ENCODE measurements around the gene PDCD6IP.
"Not testable (repeated sequence)": the region's sequence is repeated elsewhere in the genome, so short reads cannot be mapped to it uniquely, and the experiment has no call there.

Gene PDCD6IP

DNA sequence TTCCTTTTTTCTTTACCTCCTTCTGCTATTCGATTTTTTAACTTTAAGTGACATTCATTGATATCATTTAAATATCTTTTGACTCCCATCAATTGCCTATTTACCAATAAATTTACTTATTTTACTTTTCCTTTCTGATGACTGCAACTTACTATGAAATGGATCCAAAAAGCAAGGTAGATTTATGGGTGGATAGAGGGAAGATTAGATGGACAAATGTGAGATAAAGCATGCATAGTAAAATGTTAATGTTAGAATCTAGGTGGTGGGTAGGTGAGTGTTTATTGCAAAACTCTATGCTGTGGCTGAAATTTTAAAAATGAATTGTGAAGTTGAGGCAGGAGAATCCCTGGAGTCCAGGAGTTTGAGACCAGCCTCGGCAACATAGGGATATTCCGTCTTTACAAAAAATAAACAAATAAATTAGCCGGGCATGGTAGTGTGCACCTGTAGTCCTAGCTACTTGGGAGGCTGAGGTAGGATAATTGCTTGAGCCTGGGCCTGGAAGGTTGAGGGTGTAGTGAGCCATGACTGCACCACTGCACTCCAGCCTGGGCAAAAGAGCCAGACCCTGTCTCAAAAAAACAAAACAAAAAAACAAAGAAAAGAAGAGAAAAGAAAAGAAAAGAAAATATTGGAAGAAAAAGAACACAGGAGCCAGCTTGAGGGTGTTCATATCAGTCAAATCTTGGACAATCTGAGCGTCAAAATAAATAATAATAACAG lies 6.1 kb upstream of the PDCD6IP start:
- DNase-seq: no peak

DNA sequence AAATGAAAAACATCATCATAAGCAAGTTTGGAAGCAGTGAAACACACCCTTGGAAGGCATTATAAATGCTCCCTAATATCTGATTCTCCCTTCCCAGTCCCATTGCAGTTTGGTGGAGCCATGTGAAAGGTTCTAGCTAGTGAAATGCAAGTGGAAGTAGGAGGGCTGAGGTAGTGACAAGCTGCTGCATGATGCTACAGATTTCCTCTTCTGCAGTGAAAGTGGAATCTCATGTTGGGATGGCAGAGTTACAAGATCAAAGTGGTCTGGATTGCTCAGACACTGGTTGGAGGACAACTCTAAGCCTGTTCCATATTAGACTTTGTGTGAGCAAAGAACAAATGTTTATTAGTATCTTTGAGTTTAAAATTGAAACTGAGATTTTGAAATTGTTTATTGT lies 3.3 kb upstream of the PDCD6IP start:
- no peak for DNase-seq

DNA sequence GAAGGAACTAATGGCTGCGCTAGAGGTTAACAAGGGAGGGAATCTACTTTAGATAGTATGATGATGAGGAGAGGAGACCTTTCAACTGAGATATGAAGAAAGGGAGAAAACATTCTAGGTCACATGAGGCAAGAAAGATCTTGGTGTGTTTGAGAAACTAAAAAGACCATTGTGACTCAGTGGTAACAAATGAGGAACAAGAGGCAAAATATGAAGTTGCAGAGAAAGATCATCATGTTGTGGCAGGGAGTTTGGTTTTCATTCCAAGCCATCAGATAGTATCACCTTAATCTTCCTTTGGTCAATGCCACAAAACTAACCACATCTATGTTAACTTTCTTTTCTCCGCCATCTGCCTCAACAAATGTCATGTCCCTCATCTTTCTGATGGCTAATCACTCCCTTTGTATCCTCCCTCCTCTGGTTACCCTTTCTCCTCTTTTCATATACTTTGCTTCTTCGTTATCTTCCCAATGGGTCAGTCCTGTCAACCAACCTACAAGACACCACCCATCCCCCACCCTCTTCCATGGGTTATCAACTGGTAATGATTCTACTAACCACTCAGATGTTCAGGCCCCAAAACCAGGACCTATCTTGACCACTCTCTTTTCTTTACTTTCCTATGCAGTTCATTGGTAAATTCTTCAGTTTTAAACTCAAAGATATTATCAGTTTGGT lies 2.4 kb upstream of the PDCD6IP start:
- DNase-seq: no peak

DNA sequence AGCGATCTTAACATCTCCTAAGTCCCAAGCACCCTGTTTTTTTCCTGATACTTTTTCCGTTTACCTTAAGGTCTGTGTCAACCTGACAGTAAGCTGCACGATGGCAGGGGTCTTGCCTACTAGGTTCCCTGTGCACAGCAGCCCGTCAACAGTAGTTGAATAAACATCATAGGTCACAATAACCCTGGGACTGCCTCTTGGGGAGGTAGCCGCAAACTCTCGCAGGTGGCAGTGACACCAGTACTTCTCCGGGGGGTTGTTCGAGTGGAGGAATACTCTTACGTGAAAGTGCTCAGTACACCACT lies 365 bp upstream of the PDCD6IP start:
- DNase-seq: no peak

DNA sequence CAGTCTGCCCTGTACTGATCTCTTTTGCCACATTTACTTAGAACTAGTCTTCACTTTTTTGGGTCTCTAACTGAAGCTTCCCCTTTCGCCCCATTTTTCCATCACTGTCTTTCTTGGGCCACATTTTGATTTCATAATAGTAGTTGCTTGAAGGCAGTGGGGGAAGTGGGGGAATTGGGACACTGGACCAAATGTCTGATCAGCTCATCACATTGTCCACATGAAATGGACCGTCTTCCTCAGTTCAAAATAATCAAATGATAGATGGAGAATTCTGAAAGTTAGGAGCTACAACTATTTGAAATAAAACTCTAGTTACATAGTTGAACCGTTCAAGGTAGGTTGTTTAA lies 747 bp downstream of the PDCD6IP start:
- DNase-seq: no peak

DNA sequence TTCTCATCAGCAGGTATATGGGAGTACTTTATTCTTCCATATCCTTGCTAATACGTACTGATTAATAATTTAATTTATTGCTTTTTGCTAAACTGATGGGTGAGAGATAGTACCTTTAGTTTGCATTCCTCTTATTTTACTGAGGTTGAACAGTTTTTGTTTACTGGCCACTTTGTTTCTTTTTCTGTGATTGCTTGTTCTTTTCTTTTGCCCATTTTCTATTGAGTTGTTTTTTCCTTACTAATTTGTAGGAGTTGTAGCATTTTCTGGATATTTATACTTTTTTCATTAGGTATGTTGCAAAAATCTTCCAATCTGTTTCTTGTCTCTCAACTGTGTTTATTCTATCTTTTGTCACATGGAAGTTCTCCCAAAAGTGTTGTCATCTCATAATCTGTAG lies 4.8 kb downstream of the PDCD6IP start:
- DNase-seq: no peak

DNA sequence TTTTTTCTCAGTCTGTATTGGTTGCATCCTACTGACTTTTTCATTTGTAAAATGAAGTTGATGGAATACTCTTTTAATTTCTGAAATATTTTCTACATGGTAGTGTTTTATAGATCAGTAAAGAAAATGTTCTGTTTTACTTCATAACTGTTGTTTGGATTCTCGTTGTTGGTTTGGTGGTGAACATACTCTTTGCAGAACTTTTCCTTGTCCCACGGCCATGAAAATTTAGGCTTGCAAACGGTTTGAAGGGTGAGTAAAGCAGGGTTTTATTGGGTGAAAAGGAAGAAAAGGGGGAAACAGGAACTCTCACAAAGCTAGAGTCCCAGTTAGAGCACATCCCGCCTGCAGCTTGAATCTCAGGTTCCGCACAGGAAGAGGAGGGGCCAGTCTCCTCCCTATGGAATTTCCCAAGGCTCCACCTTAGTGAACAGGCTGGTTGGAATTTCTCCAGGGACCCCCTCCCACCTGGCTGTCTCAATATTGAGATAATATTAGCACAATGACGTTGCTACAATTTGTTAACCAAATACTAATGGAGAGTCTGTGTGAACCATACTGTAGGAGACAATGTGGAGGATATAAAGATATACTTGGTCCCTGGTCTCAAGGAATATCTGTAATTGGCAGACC lies 5.6 kb downstream of the PDCD6IP start:
- DNase-seq: no peak

DNA sequence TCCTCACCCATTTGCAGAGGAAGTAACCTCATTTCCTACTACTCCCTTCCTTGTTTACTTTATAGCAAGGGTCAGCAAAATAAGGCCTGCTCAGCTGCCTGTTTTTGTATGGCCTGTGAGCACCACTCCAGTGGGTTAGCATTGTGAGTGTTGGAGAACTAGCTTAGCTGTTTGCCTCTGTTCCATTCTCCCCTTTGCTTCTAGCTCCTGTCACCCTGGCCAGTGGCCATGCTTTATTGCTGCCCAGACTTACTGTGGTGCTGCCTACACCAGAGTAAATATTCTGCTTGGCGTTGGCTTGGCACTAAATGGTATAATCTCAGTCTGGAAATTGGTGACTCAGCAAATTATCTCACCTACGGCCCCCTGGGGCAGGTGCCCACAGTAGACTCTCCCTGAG lies 8.8 kb downstream of the PDCD6IP start:
- no peak for DNase-seq

DNA sequence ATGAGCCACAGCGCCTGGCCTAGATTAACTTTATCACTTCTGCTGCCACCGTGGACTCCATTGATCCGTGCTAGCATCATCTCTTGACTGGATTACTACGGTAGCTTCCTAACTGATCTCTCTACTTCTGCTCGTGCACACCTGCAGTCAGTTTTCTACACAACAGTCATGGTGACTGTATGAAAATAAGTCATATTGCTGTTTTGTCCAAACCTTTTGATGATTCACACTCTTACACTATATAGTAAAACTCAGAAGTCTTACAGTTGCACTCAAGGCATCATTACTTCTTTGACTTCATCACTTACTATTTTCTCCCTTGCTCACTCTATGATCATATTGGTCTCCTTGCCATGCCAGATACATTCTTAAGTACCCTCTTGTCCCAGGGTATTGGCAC lies 10.1 kb downstream of the PDCD6IP start:
- no peak for DNase-seq

DNA sequence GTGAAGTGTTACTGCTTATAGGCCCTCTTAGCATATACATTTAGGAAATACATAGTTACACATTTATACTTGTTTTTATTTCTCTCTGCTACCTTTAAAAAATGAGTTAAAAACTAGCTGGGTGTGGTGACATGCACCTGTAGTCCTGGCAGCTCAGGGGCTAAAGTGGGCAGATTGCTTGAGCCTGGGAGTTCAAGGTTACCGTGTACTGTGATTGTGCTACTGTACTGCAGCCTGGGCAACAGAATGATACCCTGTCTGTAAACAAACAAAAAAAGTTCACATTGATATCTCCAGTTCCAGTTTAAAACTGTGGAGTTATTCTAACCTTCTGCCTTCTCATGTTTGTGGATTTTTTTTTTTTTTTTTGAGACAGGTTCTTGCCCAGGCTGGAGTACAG lies 12.1 kb downstream of the PDCD6IP start:
- DNase-seq: no peak

DNA sequence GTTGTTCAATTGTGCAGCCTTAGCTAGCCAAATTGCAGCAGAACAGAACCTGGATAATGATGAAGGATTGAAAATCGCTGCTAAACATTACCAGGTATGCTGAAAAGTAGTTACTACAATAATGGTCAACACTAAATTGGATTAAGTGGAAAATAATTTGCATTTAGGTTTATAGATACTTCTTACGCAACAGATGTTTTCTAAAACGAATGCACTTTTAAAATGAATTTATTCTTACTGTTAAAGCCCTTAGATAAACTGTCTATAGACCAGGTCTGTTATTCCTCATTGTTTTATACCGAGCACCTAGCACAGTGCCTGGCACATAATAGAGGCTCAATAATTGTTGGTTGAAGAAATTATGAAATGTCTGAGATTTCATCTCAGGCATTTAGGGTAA lies 23.6 kb downstream of the PDCD6IP start:
- DNase-seq: no peak

DNA sequence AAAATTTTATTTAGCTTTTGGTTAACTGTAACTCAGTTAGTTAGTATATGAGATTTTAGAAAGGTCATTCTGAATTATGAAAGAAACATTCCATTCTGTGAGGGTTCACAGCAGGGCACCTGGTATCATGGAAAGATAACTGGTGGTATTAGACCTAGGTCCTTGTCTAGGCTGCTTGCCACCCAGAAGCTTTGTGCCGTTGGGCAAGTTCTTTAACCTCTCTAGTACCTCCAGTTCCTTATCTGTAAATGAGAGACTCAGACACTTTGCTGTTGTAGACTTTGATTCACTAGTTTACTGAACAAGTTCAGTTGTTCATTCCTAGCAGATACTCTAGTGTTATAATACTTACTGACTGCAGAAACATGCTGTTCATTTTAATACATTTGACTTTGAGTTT lies 25.4 kb downstream of the PDCD6IP start:
- no peak for DNase-seq

DNA sequence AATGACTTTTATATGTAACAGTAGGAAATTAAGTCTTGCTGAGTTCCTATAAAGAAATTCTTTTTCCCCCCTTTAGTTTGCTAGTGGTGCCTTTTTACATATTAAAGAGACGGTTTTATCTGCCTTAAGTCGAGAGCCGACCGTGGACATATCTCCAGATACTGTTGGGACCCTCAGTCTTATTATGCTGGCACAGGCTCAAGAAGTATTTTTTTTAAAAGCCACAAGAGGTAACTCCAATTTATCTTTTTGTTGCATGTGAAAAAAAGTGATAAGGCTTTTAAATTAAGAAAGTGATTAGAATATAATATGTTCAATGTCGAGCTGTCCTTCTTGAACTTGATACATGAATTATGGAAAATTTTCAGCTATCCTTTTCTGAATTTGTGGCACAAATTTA lies 26.7 kb downstream of the PDCD6IP start:
- no peak for DNase-seq

DNA sequence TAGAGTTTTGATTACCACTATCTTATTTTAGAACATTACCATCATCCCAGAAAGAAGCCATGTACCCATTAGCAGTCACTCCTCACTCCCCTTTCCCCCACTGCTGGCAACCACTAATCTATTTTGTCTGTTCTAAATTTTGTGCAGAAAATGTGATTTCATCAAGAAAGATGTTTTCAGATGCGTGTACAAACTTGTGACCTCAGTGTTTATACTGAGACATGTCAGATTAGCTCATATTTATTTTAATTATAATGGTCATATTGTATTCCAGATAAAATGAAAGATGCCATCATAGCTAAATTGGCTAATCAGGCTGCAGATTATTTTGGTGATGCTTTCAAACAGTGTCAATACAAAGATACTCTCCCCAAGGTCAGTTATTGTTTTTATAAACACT lies 27.8 kb downstream of the PDCD6IP start:
- no peak for DNase-seq

DNA sequence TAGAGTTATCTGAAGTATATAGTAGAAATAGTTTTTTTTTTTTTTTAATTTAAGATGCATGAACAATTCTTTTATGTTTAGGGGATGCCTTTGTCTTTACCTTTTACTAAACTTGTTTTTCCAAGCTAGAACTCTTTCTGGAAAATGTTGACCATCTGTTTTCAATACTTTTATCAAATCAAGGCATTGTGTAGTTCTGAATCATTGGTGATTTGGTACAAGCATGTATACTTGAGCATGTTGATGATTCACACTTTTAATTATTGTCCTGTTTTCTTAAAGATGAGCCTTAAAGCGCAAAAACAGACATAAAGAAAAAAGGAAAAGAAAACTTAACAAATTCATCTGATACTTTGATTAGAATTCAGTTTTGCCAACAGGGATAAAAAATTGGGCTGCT lies 28.3 kb downstream of the PDCD6IP start:
- no peak for DNase-seq

DNA sequence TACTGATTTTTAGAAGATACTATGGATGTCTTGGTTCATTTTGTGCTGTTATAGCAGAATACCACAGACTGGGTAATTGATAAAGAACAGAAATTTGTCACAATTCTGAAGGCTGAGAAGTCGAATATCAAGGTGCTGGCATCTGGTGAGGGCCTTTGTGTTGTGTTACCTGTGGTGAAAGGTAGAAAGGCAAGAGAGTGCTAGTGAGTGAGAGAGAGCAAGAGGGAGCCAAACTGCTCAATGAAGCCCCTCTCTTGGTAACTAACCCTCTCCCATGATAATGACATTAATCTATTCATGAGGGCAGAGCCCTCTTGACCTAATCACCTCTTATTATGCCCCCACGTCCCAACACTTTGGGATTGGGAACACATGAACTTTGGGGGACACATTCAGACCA lies 31.3 kb downstream of the PDCD6IP start:
- DNase-seq: no peak

DNA sequence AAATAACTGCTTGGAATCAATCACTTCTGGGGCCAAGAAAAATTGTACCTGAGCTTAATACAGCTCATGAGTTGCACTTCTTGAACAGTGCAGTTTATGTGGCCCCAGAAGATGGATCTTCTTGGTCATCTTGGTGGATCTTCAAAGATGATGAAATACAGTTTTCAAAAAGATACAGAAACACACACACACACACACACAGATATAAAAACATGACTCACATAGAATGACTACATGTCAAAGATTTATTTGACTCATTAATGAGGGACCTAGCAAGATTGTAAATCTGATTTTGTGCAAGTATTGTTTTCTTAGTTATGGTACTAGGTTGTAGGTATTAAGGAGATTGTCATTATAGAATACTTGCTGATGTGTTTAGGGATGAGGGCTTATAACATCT lies 32.6 kb downstream of the PDCD6IP start:
- no peak for DNase-seq

DNA sequence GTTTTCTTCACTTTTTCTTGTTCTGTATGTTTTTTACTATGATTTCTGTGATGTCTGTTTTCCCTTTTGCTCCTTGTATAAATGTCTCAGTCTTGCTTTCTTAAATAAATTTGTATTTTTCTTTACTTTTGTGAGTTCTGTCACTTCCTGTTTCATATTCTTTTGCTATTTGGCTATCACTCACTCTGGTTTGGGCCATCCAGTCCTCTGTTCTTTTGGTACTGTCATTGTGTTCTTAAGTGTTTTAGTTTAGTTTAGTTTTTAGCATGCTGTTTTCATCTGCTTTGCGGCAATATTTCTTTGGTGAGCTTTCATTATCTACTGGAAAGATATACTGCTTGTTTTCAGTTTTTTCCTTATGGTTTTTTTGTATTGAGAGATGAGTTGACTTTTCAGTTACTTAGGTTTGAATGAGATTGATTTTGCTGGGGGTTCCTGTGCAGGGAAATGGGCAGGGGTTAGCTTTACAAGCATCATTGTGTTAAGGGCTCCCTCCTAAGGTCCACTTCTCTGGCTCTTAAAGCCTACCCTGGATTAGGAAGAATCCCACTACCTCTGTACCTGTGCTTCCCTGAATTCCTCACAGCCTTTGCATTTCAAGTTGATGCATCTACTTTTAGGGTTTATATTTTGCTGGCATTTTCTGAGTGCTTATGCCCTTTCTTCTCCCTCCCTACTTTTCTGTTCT lies 35.1 kb downstream of the PDCD6IP start:
- no peak for DNase-seq

DNA sequence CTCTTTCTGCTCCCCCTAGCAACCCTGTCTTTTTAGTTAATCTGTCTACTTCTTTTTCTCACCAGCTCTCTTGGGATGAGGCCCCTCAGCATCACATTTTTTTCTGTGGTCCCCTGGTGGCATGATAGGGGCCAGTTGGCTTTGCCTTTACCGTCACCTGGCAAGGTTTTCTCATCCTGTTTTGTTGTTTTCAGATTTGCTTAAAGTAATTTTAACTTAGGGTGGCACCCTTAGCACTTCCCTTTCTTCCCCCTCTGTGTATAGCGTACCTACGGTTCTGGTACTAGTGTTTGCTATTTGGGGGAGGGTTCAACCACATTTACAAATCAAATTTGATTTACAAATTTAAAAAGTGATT lies 35.6 kb downstream of the PDCD6IP start:
- DNase-seq: no peak

DNA sequence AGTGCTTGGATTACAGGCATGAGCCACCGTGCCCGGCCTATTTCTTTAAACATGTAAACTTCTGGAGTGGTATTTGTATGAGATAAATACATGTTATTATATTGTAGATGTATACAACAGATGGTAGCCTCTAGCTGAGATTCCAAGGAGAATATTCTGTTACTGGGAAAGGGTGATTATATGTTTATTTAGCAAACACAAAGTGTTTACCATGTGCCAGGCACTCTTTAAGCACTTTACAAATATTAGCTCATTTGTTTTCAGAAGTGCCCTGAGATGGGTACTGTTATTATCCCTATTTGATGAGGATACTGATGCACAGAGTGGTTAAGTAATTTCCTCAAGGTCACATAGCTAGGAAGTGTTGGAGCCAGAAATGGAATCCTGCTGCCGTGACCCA lies 38.8 kb downstream of the PDCD6IP start:
- DNase-seq: not testable (repeated sequence)

DNA sequence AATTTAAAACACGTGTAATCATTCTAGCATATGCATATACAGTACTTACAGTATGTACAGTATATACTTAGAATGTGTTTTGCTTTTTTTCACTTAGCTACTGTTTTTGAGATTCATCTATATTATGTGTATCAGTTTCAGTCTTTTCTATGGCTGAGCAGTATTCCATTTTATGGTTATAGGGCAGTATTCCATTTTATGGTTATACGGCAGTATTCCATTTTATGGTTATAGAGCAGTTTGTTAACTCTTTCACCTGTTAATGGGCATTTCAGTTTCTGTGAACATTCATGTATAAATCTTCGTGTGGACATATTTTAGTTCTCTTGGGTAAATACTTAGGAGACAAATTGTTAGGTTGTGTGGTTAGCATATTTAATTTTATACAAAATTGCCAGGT lies 40.9 kb downstream of the PDCD6IP start:
- no peak for DNase-seq

DNA sequence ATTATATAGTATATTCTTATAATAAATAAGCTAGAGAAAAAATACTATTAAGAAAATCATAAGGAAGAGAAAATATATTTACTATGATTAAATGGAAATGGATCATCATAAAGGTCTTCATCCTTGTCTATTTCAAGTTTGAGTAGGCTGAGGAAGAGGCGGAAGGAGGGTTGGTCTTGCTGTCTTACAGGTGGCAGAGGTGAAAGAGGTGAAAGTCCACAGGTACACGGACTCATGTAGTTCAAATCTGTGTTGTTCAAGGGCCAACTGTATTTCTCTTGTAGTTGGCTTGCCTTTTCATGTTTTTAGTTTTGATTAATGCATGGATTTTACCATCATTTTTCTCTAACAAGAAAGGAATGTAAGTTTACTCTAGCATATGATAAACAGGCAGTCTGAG lies 41.7 kb downstream of the PDCD6IP start:
- no peak for DNase-seq

DNA sequence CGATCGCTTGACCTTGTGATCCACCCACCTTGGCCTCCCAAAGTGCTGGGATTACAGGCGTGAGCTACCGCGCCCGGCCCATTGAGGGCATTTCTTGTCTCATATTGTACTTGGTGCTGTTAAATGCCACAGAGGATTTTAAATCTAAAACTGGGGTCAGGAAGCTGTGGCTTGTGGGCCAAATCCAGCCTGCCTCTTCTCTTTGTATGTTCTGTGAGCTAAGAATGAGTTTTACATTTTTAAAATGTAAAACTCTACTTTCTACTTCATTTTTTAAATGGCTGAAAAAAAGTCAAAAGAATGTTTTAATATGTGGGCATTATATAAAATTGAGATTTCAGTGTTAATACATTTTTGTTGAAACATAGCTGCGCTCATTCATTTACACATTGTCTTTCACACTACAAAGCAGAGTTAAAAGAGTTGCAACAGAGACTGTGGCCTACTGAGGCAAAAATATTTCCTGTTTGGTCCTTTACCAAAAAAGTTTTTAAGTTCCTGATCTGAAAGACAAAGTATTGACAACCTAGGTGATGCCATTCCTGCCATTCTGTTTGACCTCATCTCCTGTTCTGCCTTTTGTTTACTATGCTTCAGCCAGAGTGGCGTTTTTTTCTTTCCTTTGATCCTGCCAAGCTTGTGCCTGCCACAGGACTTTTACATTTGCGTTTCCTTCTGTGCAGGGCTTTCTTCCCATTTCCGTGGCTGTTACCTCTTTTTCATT lies 50.4 kb downstream of the PDCD6IP start:
- DNase-seq: no peak

DNA sequence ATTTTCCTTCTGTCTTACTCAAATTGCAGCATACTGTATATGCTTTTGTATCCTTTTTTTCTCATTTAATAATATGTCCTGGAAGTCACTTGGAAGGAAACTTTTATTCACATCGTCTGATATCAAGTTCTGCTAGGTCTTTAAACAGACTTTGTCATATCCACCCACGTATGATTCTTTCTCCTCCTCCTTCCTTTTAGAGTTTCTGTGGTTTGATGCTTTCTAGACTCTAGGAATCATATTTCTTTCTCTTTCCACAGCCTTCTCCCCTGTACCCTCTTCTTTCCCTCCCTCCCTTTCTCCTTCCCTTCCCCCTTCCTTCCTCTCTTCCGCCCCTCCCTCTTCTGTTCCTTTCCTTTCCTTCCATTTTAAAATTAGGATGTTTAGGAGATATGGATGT lies 52.2 kb downstream of the PDCD6IP start:
- DNase-seq: not testable (repeated sequence)
